A673 (cell line): Measurements from ENCODE around the gene CALCOCO2. TPM values are rescaled to one million over a fixed set of nuclear protein-coding genes. Genes with fewer than 3 reads are reported as not detected.

Experiments
- BruUV-seq: library from RNA; stranded (reverse); fragments of 400-500 nt; replicated peaks from 2 replicates; lab custom pipeline; 2021; lab: Mats Ljungman, UMichigan
- CTCF ChIA-PET: fragments of 300-600 bp; sonication (Branson Sonifier 250); formaldehyde crosslinking; loops from one replicate; lab custom pipeline; 2022; ENCODE audit warnings: antibody characterized with exemption; lab: Charles Lee
- POLR2A ChIA-PET: fragments of 300-600 bp; sonication (Branson Sonifier 250); formaldehyde crosslinking; loops from one replicate; lab custom pipeline; 2022; ENCODE audit warnings: antibody characterized with exemption; ENCODE audit not compliant: low non-redundant PET; lab: Charles Lee
- DNase-seq: peaks from one replicate; pipeline ENCODE4 v3.0.0-alpha.2; 2015; ENCODE audit warnings: low spot score
- H3K27ac ChIP-seq: fragments of 200-600 bp; sonication (generic); 2 replicates; pipeline ENCODE4 v1.5.1; 2016; ENCODE audit warnings: mixed run types, low read depth, mild to moderate bottlenecking, mixed read lengths, antibody characterized with exemption, low read length; ENCODE audit not compliant: poor library complexity, severe bottlenecking
- H3K27me3 ChIP-seq: fragments of 200-600 bp; sonication (generic); replicated peaks from 2 replicates; pipeline ENCODE4 v1.6.1; 2017; ENCODE audit warnings: mixed run types, low read depth, mild to moderate bottlenecking, mixed read lengths, antibody characterized with exemption, low read length; ENCODE audit not compliant: insufficient read depth, poor library complexity
- H3K36me3 ChIP-seq: fragments of 200-600 bp; sonication (generic); 2 replicates; pipeline ENCODE4 v1.6.1; 2016; ENCODE audit warnings: mixed run types, mild to moderate bottlenecking, mixed read lengths, antibody characterized with exemption, low read length; ENCODE audit not compliant: insufficient read depth, poor library complexity, severe bottlenecking
- H3K4me1 ChIP-seq: fragments of 200-600 bp; sonication (generic); 2 replicates; pipeline ENCODE4 v1.6.1; 2017; ENCODE audit warnings: mixed run types, mild to moderate bottlenecking, mixed read lengths, antibody characterized with exemption, low read length; ENCODE audit not compliant: insufficient read depth, poor library complexity, severe bottlenecking
- H3K4me3 ChIP-seq: fragments of 200-600 bp; sonication (generic); 2 replicates; pipeline ENCODE4 v1.5.1; 2016; ENCODE audit warnings: low read depth, mixed run types, mild to moderate bottlenecking, mixed read lengths, low read length; ENCODE audit not compliant: poor library complexity, severe bottlenecking
- H3K9me3 ChIP-seq: fragments of 200-600 bp; sonication (generic); 2 replicates; pipeline ENCODE4 v1.6.1; 2016; ENCODE audit warnings: mixed run types, low read depth, mild to moderate bottlenecking, mixed read lengths, antibody characterized with exemption, low read length; ENCODE audit not compliant: poor library complexity, severe bottlenecking
- CTCF ChIP-seq: fragments of 300-800, 200-600 bp; sonication (generic); conservative IDR thresholded peaks from 2 replicates; pipeline ENCODE4 v1.5.1; 2017; ENCODE audit warnings: low read depth, mild to moderate bottlenecking, antibody characterized with exemption, low read length, moderate library complexity, mixed read lengths
- EZH2 ChIP-seq: fragments of 200-600 bp; sonication (generic); IDR thresholded peaks from 2 replicates; pipeline ENCODE4 v1.6.1; 2017; ENCODE audit warnings: borderline replicate concordance, low read depth, mild to moderate bottlenecking, mixed read lengths, antibody characterized with exemption, low read length; ENCODE audit not compliant: poor library complexity, severe bottlenecking
- intact Hi-C: fragments of 100-400 bp; cut with micrococcal nuclease; formaldehyde crosslinking; loops from one replicate; pipeline ENCODE4 v1.10.0; 2022; ENCODE audit not compliant: unreplicated experiment
- total RNA-seq: library from RNA; stranded (reverse); gene quantifications from 2 replicates; pipeline ENCODE4 v1.2.3, GENCODE V29; 2021

Gene CALCOCO2
- total RNA-seq, 1 experiment from 2014 or later = 88.4 TPM

- CTCF ChIA-PET = interaction anchor here (1.0 to 1.7 kb wide), 2 partner anchors 10 to 78 kb away, joined by 3 read pairs; no protein-coding TSS in a partner anchor
- H3K36me3 ChIP-seq = no peaks in the 10 kb centered on the region
- H3K27ac ChIP-seq = peak overlapping the region; percentile 89
- POLR2A ChIA-PET = interaction anchor here (0.7 kb wide), 1 partner anchor 13 kb away, joined by 3 read pairs; no protein-coding TSS in a partner anchor
- H3K9me3 ChIP-seq = no peaks in the 10 kb centered on the region
- peaks cover 62% of the 10 kb centered on the region for H3K4me1 ChIP-seq
- H3K4me3 ChIP-seq = no peak overlapping the region
- no TSS peak for BruUV-seq
- intact Hi-C loops = loop anchor here (5.0 to 10.0 kb wide), 2 partner anchors 128 to 594 kb away; no protein-coding TSS in a partner anchor
- no peak for DNase-seq
- no peaks in the 10 kb centered on the region for H3K27me3 ChIP-seq
- no peak for TF ChIP-seq EZH2
- TF ChIP-seq CTCF = no peak
Measured at GRCh38 chr17:48800626-48801217, 30.1 kb upstream of the CALCOCO2 start.

- Histone ChIP-seq H3K4me3 (peak overlapping the region; percentile 24), H3K27ac (peak overlapping the region; percentile 89), H3K27me3 (no peaks in the 10 kb centered on the region), H3K36me3 (no peaks in the 10 kb centered on the region), H3K4me1 (peaks cover 50% of the 10 kb centered on the region), H3K9me3 (no peaks in the 10 kb centered on the region)
- intact Hi-C loops = loop anchor here (2.0 to 10.0 kb wide), 3 partner anchors 74 to 590 kb away; no protein-coding TSS in a partner anchor
- TF ChIP-seq CTCF (peak; percentile 96), EZH2 (no peak)
- ChIA-PET POLR2A (no interaction called here), CTCF (interaction anchor here (0.5 to 4.2 kb wide), 12 partner anchors 9 to 1215 kb away, joined by 3 to 57 read pairs (median 5); partner anchors contain the start of gene TTLL6)
- no TSS peak for BruUV-seq
- peak; percentile 87 for DNase-seq
Measured at GRCh38 chr17:48804936-48805411, 25.9 kb upstream of the CALCOCO2 start.

GRCh38 chr17:48809182-48809581, 21.7 kb upstream of the CALCOCO2 start:
- Histone ChIP-seq H3K27ac (no peak overlapping the region), H3K27me3 (no peaks in the 10 kb centered on the region), H3K36me3 (no peaks in the 10 kb centered on the region), H3K9me3 (no peaks in the 10 kb centered on the region), H3K4me1 (peaks cover 10% of the 10 kb centered on the region), H3K4me3 (no peak overlapping the region)
- TF ChIP-seq CTCF = no peak
- no peak for TF ChIP-seq EZH2
- ChIA-PET POLR2A (no interaction called here), CTCF (no interaction called here)
- intact Hi-C loops = loop anchor here (10.0 kb wide), 1 partner anchor 586 kb away; no protein-coding TSS in a partner anchor
- no peak for DNase-seq
- no TSS peak for BruUV-seq
